WTC11 (cell line): ENCODE data around the gene SHISAL1. TPM values are rescaled to one million over a fixed set of nuclear protein-coding genes. Genes with fewer than 3 reads are reported as not detected.

Source experiments
- ATAC-seq: fragments of 200-7000 bp; cut with Tn5 transposase; 2 replicates; pipeline ENCODE4 v1.10.0; 2021; ENCODE audit warnings: mild to moderate bottlenecking, moderate library complexity
- CTCF ChIA-PET: fragments of 300-600 bp; sonication (Branson Sonifier 250); formaldehyde crosslinking; loops from one replicate; lab custom pipeline; 2021; ENCODE audit warnings: antibody characterized with exemption; lab: Charles Lee
- POLR2A ChIA-PET: fragments of 350-600 bp; sonication (Branson Sonifier 250); formaldehyde crosslinking; loops from one replicate; lab custom pipeline; 2021; ENCODE audit warnings: antibody characterized with exemption; lab: Charles Lee
- DNase-seq: peaks from one replicate; pipeline ENCODE4 v3.0.0; 2021; ENCODE audit warnings: low spot score
- H3K27ac Mint-ChIP-seq: 2 replicates; pipeline ENCODE4 v1.8.0; 2021; ENCODE audit warnings: mixed read lengths
- H3K27me3 Mint-ChIP-seq: 2 replicates; pipeline ENCODE4 v1.8.0; 2021; ENCODE audit warnings: low read depth, mild to moderate bottlenecking, moderate library complexity, mixed read lengths
- H3K36me3 Mint-ChIP-seq: 2 replicates; pipeline ENCODE4 v1.8.0; 2021; ENCODE audit warnings: mixed read lengths
- H3K4me1 Mint-ChIP-seq: 2 replicates; pipeline ENCODE4 v1.8.0; 2022; ENCODE audit warnings: mixed read lengths
- H3K4me3 Mint-ChIP-seq: 2 replicates; pipeline ENCODE4 v1.8.0; 2021; ENCODE audit warnings: mild to moderate bottlenecking, moderate library complexity, mixed read lengths
- H3K9me3 Mint-ChIP-seq: 2 replicates; pipeline ENCODE4 v1.8.0; 2021; ENCODE audit warnings: mixed read lengths
- ELF4 ChIP-seq: sonication (generic); formaldehyde crosslinking; IDR thresholded peaks from 2 replicates; pipeline ENCODE4 v1.8.1; 2022; ENCODE audit warnings: low read depth, mild to moderate bottlenecking, moderate library complexity, missing genetic modification reagents
- ERG ChIP-seq: fragments of 250-450 bp; sonication (Bioruptor Pico); IDR thresholded peaks from 2 replicates; pipeline ENCODE4 v1.8.0; 2021; ENCODE audit warnings: mild to moderate bottlenecking
- FOXJ3 ChIP-seq: sonication (generic); formaldehyde crosslinking; IDR thresholded peaks from 2 replicates; pipeline ENCODE4 v1.9.0; 2021; ENCODE audit warnings: missing genetic modification reagents, mild to moderate bottlenecking, borderline replicate concordance
- HMGXB4 ChIP-seq: sonication (generic); formaldehyde crosslinking; IDR thresholded peaks from 2 replicates; pipeline ENCODE4 v1.8.1; 2023; ENCODE audit warnings: mild to moderate bottlenecking, moderate library complexity, missing genetic modification reagents
- IRF1 ChIP-seq: sonication (generic); formaldehyde crosslinking; IDR thresholded peaks from 2 replicates; pipeline ENCODE4 v1.8.0; 2023; ENCODE audit warnings: missing genetic modification reagents
- JUN ChIP-seq: sonication (generic); formaldehyde crosslinking; IDR thresholded peaks from 2 replicates; pipeline ENCODE4 v1.8.0; 2023; ENCODE audit warnings: mild to moderate bottlenecking, missing genetic modification reagents
- NFATC4 ChIP-seq: fragments of 250-450 bp; sonication (Bioruptor Pico); IDR thresholded peaks from 2 replicates; pipeline ENCODE4 v1.9.0; 2021; ENCODE audit warnings: mild to moderate bottlenecking
- PRRX2 ChIP-seq: fragments of 250-450 bp; sonication (Bioruptor Pico); IDR thresholded peaks from 2 replicates; pipeline ENCODE4 v1.8.0; 2021; ENCODE audit warnings: mild to moderate bottlenecking
- RELA ChIP-seq: sonication (generic); formaldehyde crosslinking; IDR thresholded peaks from 2 replicates; pipeline ENCODE4 v1.8.1; 2022; ENCODE audit warnings: missing genetic modification reagents, mild to moderate bottlenecking, borderline replicate concordance
- SMAD3 ChIP-seq: sonication (generic); formaldehyde crosslinking; IDR thresholded peaks from 2 replicates; pipeline ENCODE4 v1.8.0; 2022; ENCODE audit warnings: missing genetic modification reagents, mild to moderate bottlenecking, borderline replicate concordance
- SMAD4 ChIP-seq: sonication (generic); formaldehyde crosslinking; IDR thresholded peaks from 2 replicates; pipeline ENCODE4 v1.8.0; 2022; ENCODE audit warnings: mild to moderate bottlenecking, missing genetic modification reagents
- TEAD1 ChIP-seq: sonication (generic); formaldehyde crosslinking; IDR thresholded peaks from 2 replicates; pipeline ENCODE4 v1.8.0; 2022; ENCODE audit warnings: mild to moderate bottlenecking, missing genetic modification reagents
- ZBTB43 ChIP-seq: sonication (generic); formaldehyde crosslinking; IDR thresholded peaks from 2 replicates; pipeline ENCODE4 v1.8.1; 2023; ENCODE audit warnings: mild to moderate bottlenecking, missing genetic modification reagents
- ZMAT4 ChIP-seq: fragments of 250-450 bp; sonication (Bioruptor Pico); IDR thresholded peaks from 2 replicates; pipeline ENCODE4 v1.9.0; 2021; ENCODE audit warnings: mild to moderate bottlenecking
- ZNF416 ChIP-seq: fragments of 250-450 bp; sonication (Bioruptor Pico); IDR thresholded peaks from 2 replicates; pipeline ENCODE4 v1.9.0; 2021; ENCODE audit warnings: mild to moderate bottlenecking, inconsistent platforms
- ZNF532 ChIP-seq: fragments of 250-450 bp; sonication (Bioruptor Pico); IDR thresholded peaks from 2 replicates; pipeline ENCODE4 v1.9.0; 2021; ENCODE audit warnings: mild to moderate bottlenecking, borderline replicate concordance
- total RNA-seq: library from RNA; stranded (reverse); gene quantifications from 3 replicates; pipeline ENCODE4 v1.2.3, GENCODE V29; 2021

The SHISAL1 gene
- total RNA-seq, 1 experiment from 2014 or later, result 2.7 TPM

GRCh38 chr22:44225091-44225689 is 87.6 kb downstream of the SHISAL1 start (continued):
- TF ChIP-seq ERG (CRISPR knock-in tag), result no peak
- no peak for TF ChIP-seq HMGXB4 (CRISPR knock-in tag)
- TF ChIP-seq JUN, result no peak
- no peak for TF ChIP-seq ZBTB43 (CRISPR knock-in tag)
- no peak for TF ChIP-seq ZNF532

GRCh38 chr22:44224166-44224565 is 88.6 kb downstream of the SHISAL1 start:
- ATAC-seq, result no peak
- H3K4me1 Mint-ChIP-seq, result no peaks in the 10 kb centered on the region
- H3K4me3 Mint-ChIP-seq, result no peak overlapping the region
- ChIA-PET POLR2A (no interaction called here), CTCF (no interaction called here)
- DNase-seq, result no peak
- peaks cover 4% of the 10 kb centered on the region for H3K36me3 Mint-ChIP-seq
- H3K9me3 Mint-ChIP-seq, result peaks cover 28% of the 10 kb centered on the region
- no peak for TF ChIP-seq ZNF416 (CRISPR knock-in tag)
- TF ChIP-seq SMAD3 (CRISPR knock-in tag), result no peak
- TF ChIP-seq SMAD4 (CRISPR knock-in tag), result no peak
- TF ChIP-seq RELA (CRISPR knock-in tag), result no peak
- TF ChIP-seq ELF4, result no peak
- no peak for TF ChIP-seq IRF1 (CRISPR knock-in tag)
- TF ChIP-seq NFATC4, result no peak
- no peak for TF ChIP-seq FOXJ3 (CRISPR knock-in tag)
- no peak for TF ChIP-seq ZMAT4 (CRISPR knock-in tag)
- no peak for TF ChIP-seq PRRX2 (CRISPR knock-in tag)
- TF ChIP-seq TEAD1 (CRISPR knock-in tag), result no peak
- H3K27me3 Mint-ChIP-seq, result no peaks in the 10 kb centered on the region; the same call in 1 of the 2 replicates
- no peak overlapping the region for H3K27ac Mint-ChIP-seq
